Kidney (tissue), 14 donors: Measurements from ENCODE around the gene IL1RAP. TPM values are rescaled to one million over a fixed set of nuclear protein-coding genes. Genes with fewer than 3 reads are reported as not detected.
A peak's percentile ranks its signal among the peaks of the same experiment; 100 is the strongest.

ENCODE experiments used
- DNase-seq, 5 donors: peaks; one replicate each; pipeline ENCODE4 v3.0.0-alpha.2; 2013 to 2020
- FAIRE-seq: peaks from 2 replicates; lab custom pipeline; 2012; peaks lifted over from hg19 to GRCh38; lab: Jason Lieb, UNC
- H3K27ac ChIP-seq, 2 donors: one replicate each; pipeline ENCODE4 v1.7.0; 2013; ENCODE audit warnings: low read depth in 2 of 2, low read length in 2 of 2, inconsistent platforms in 1 of 2
- H3K27me3 ChIP-seq: one replicate; pipeline ENCODE4 v1.7.1; 2013; ENCODE audit warnings: low read length, inconsistent platforms; ENCODE audit not compliant: control insufficient read depth, insufficient read depth
- H3K36me3 ChIP-seq, 3 donors: one replicate each; pipeline versions ENCODE4 v1.7.0 to v1.7.1; 2013; ENCODE audit warnings: low read length in 3 of 3, control low read depth in 1 of 3, inconsistent platforms in 1 of 3; ENCODE audit not compliant: insufficient read depth in 3 of 3, control insufficient read depth in 2 of 3
- H3K4me1 ChIP-seq, 3 donors: one replicate each; pipeline versions ENCODE4 v1.7.0 to v1.7.1; 2013; ENCODE audit warnings: low read length in 3 of 3, inconsistent platforms in 1 of 3, low read depth in 1 of 3; ENCODE audit not compliant: control insufficient read depth in 2 of 3, insufficient read depth in 2 of 3
- H3K4me3 ChIP-seq, 3 donors: one replicate each; pipeline versions ENCODE4 v1.7.0 to v1.8.1; 2013; ENCODE audit warnings: low read length in 3 of 3, control low read depth in 1 of 3, inconsistent platforms in 1 of 3
- H3K9ac ChIP-seq, 3 donors: one replicate each; pipeline versions ENCODE4 v1.7.0 to v1.7.1; 2013; ENCODE audit warnings: low read length in 3 of 3, control low read depth in 1 of 3, inconsistent platforms in 1 of 3
- H3K9me3 ChIP-seq, 3 donors: one replicate each; pipeline versions ENCODE4 v1.7.0 to v1.7.1; 2013; ENCODE audit warnings: low read length in 3 of 3, control low read depth in 1 of 3, inconsistent platforms in 1 of 3; ENCODE audit not compliant: control insufficient read depth in 2 of 3, insufficient read depth in 1 of 3
- CTCF ChIP-seq: IDR thresholded peaks from 3 replicates; pipeline ENCODE4 v1.5.1; 2012; ENCODE audit warnings: mild to moderate bottlenecking, moderate library complexity, borderline replicate concordance; ENCODE audit not compliant: insufficient read depth; ENCODE audit errors: extremely low read depth
- intact Hi-C: fragments of 100-400 bp; cut with DNase I; formaldehyde crosslinking; loops from one replicate; pipeline ENCODE4 v1.11.1; 2022
- polyA plus RNA-seq: library from polyadenylated mRNA; stranded (reverse); fragments of 350-450 nt; fragmentation: Illumina TruSeq; extraction: RNeasy Lipid Tissue Mini Kit (QIAGEN cat#74804); gene quantifications from one replicate; pipeline ENCODE4 v1.2.3, GENCODE V29; 2014; ENCODE audit warnings: low read depth, low replicate concordance; ENCODE audit not compliant: insufficient read depth
- total RNA-seq: library from RNA; stranded (reverse); fragmentation: NEBNext Ultra II Directional; extraction: Animal tissue kit (Norgen Biotek cat#: 25700); gene quantifications from one replicate; pipeline ENCODE4 v1.2.1, GENCODE V29; 2021
- donor health status: control.
- donor health status: control.
- donor health status: control.
- donor health status: control.
- donor health status: control.
- donor health status: DM: yes; HTN: yes; CAD: no.
- donor health status: Normal renal cell carcinoma (clear cell type).

IL1RAP gene
- total and polyA plus RNA-seq, 2 donors from 2014 or later: 1.7 to 10.0 TPM

GRCh38 chr3:190680691-190681090 is 166.8 kb downstream of the IL1RAP start:
- no peak overlapping the region for H3K4me3 ChIP-seq
- intact Hi-C loops: no loop called here
- no peaks in the 10 kb centered on the region for H3K9me3 ChIP-seq
- H3K36me3 ChIP-seq: no peaks in the 10 kb centered on the region
- H3K9ac ChIP-seq: no peak overlapping the region
- DNase-seq: no peak
- H3K27me3 ChIP-seq: no peaks in the 10 kb centered on the region
- FAIRE-seq: no peak
- no peak for TF ChIP-seq CTCF
- H3K27ac ChIP-seq: no peak overlapping the region
- no peaks in the 10 kb centered on the region for H3K4me1 ChIP-seq

- Histone ChIP-seq H3K27ac (no peak overlapping the region), H3K36me3 (no peaks in the 10 kb centered on the region), H3K9ac (no peak overlapping the region), H3K4me1 (no peaks in the 10 kb centered on the region), H3K9me3 (no peaks in the 10 kb centered on the region), H3K4me3 (no peak overlapping the region), H3K27me3 (no peaks in the 10 kb centered on the region)
- no peak for DNase-seq
- intact Hi-C loops: no loop called here
- no peak for FAIRE-seq
- TF ChIP-seq CTCF: no peak
Observed at GRCh38 chr3:190684776-190685175, 170.9 kb downstream of the IL1RAP start.

- Histone ChIP-seq H3K4me1 (no peaks in the 10 kb centered on the region), H3K9ac (no peak overlapping the region), H3K36me3 (no peaks in the 10 kb centered on the region), H3K9me3 (no peaks in the 10 kb centered on the region), H3K4me3 (no peak overlapping the region), H3K27me3 (no peaks in the 10 kb centered on the region), H3K27ac (no peak overlapping the region)
- DNase-seq (no peak), FAIRE-seq (no peak)
- no peak for TF ChIP-seq CTCF
- intact Hi-C loops: no loop called here
Observed at GRCh38 chr3:190686011-190686410, 172.1 kb downstream of the IL1RAP start.

GRCh38 chr3:190690246-190690645 is 176.4 kb downstream of the IL1RAP start:
- no peaks in the 10 kb centered on the region for H3K36me3 ChIP-seq
- H3K4me3 ChIP-seq: no peak overlapping the region
- TF ChIP-seq CTCF: no peak
- H3K27me3 ChIP-seq: no peaks in the 10 kb centered on the region
- no peak for FAIRE-seq
- no peak overlapping the region for H3K27ac ChIP-seq
- no peak overlapping the region for H3K9ac ChIP-seq
- H3K4me1 ChIP-seq: no peaks in the 10 kb centered on the region
- intact Hi-C loops: no loop called here
- peak in 1 of 5 donors; percentile 10 for DNase-seq
- no peaks in the 10 kb centered on the region for H3K9me3 ChIP-seq
